Left lung (tissue), 10 donors: ENCODE data around the gene CPXM2. TPM values are rescaled to one million over a fixed set of nuclear protein-coding genes. Genes with fewer than 3 reads are reported as not detected.

Source experiments
- ATAC-seq: fragments of 200-7000 bp; cut with Tn5 transposase; one replicate; pipeline ENCODE4 v1.9.1; 2020; ENCODE audit warnings: moderate library complexity
- DNase-seq, 4 donors: peaks; one replicate each; pipeline ENCODE4 v3.0.0-alpha.2; 2013 to 2020
- H3K27ac ChIP-seq, 2 donors: fragments of 200-600 bp; sonication (generic) in 1 of 2; one replicate each; pipeline versions ENCODE4 v1.5.0 to v1.8.0; 2020 to 2021
- H3K27me3 ChIP-seq, 2 donors: fragments of 200-600 bp; sonication (generic) in 1 of 2; one replicate each; pipeline versions ENCODE4 v1.5.0 to v1.8.0; 2020 to 2021
- H3K36me3 ChIP-seq, 2 donors: fragments of 200-600 bp; sonication (generic) in 1 of 2; one replicate each; pipeline versions ENCODE4 v1.5.0 to v1.8.0; 2020 to 2021
- H3K4me1 ChIP-seq, 2 donors: fragments of 200-600 bp; one replicate each; pipeline ENCODE4 v1.8.0; 2021
- H3K4me3 ChIP-seq, 2 donors: fragments of 200-600 bp; sonication (generic) in 1 of 2; one replicate each; pipeline versions ENCODE4 v1.5.0 to v1.8.0; 2020 to 2021; ENCODE audit warnings: mild to moderate bottlenecking in 1 of 2
- H3K9me3 ChIP-seq, 2 donors: fragments of 200-600 bp; sonication (generic) in 1 of 2; one replicate each; pipeline versions ENCODE4 v1.5.0 to v1.8.0; 2020 to 2021
- intact Hi-C, 2 donors: fragments of 100-400 bp; cut with DNase I; formaldehyde crosslinking; loops; one replicate each; pipeline versions ENCODE4 v1.11.2 to v1.14.2; 2022
- polyA plus RNA-seq, 6 donors: library from polyadenylated mRNA; unstranded; fragments of 120-200 nt; gene quantifications; one replicate each; pipeline ENCODE4 v1.2.1, GENCODE V29; 2013; ENCODE audit not compliant: insufficient read length in 6 of 6
- total RNA-seq, 2 donors: library from RNA; stranded (reverse); fragmentation: NEBNext Ultra II Directional; extraction: Animal tissue kit (Norgen Biotek cat#: 25700); gene quantifications; one replicate each; pipeline ENCODE4 v1.2.1, GENCODE V29; 2021
- TF ChIP-seq, protein P1 (sequence below), 2 donors: fragments of 200-600 bp; sonication (generic) in 1 of 2; IDR thresholded peaks; one replicate each; pipeline versions ENCODE4 v1.5.0 to v1.8.0; 2021; ENCODE audit warnings: antibody characterized with exemption in 2 of 2
- donor health status: DM: no; HTN: yes; CAD: no.
- donor health status: DM: no; HTN: no; CAD: no.

Gene CPXM2
- total and polyA plus RNA-seq, 8 donors: 1.5 to 6.5 (median 2.6) TPM

DNA sequence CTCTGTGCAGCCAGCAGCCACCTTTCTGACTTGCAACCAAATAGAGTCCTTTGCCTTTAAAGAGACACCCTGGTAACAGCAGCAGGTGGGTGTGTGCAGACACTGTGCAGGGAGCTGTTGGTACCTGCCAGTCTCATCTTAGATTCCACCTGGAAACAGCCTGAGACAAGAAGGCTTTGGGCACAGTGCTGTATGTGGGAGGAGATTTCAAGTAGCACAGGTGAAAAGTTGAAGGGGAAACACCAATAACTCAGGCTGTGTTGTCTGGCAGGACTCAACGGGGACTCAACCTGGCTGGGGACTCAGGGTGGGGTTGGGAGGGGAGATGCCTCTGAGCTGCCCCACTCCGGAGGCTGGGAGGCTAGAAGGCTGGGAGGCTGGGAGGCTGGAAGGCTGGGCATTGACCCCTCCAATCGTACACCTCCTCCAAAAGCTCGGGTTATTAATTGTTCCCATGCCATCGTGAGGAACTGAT is 6.7 kb downstream of the CPXM2 start:
- no peaks in the 10 kb centered on the region for H3K9me3 ChIP-seq
- no peaks in the 10 kb centered on the region for H3K36me3 ChIP-seq
- no peak for ATAC-seq
- intact Hi-C loops: no loop called here
- peak in 1 of 4 donors; percentile 16 for DNase-seq
- peaks cover 0 to 6% of the 10 kb centered on the region in 2 donors for H3K27me3 ChIP-seq
- H3K27ac ChIP-seq: no peak overlapping the region
- H3K4me3 ChIP-seq: no peak overlapping the region
- TF ChIP-seq, protein P1, sequence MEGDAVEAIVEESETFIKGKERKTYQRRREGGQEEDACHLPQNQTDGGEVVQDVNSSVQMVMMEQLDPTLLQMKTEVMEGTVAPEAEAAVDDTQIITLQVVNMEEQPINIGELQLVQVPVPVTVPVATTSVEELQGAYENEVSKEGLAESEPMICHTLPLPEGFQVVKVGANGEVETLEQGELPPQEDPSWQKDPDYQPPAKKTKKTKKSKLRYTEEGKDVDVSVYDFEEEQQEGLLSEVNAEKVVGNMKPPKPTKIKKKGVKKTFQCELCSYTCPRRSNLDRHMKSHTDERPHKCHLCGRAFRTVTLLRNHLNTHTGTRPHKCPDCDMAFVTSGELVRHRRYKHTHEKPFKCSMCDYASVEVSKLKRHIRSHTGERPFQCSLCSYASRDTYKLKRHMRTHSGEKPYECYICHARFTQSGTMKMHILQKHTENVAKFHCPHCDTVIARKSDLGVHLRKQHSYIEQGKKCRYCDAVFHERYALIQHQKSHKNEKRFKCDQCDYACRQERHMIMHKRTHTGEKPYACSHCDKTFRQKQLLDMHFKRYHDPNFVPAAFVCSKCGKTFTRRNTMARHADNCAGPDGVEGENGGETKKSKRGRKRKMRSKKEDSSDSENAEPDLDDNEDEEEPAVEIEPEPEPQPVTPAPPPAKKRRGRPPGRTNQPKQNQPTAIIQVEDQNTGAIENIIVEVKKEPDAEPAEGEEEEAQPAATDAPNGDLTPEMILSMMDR (IDR thresholded peaks at IDR 0.05): no peak
- H3K4me1 ChIP-seq: no peaks in the 10 kb centered on the region

DNA sequence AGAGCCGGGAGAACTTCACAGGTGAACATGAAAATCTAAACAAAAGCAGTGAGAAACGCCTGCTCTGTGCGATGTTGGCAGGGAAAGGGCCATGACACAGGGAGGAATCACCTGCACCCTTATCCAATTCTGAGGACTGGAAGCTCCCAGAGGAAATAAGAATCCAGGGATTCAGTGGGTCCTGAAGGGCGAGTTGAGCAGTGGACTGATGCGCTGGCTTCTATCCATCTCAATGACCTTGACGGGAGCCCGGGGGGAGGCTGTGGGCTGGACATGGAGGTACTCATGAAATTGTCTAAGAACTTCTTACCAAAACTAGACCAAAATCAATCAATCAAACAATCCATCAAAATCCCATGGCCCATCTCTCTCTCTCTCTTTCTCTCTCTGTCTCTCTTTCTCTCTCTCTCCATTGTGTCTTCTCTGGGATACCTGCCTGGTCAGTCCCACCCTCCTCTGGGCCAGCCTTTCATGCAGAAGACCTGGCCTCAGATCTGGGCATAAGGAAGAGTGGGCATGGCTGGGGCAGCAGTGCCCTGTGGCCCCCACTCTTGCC is 7.2 kb downstream of the CPXM2 start:
- TF ChIP-seq, protein P1 (IDR thresholded peaks at IDR 0.05): no peak
- Histone ChIP-seq H3K27ac (no peak overlapping the region), H3K4me3 (no peak overlapping the region), H3K36me3 (no peaks in the 10 kb centered on the region), H3K9me3 (no peaks in the 10 kb centered on the region), H3K4me1 (no peaks in the 10 kb centered on the region), H3K27me3 (peaks cover 0 to 1% of the 10 kb centered on the region in 2 donors)
- intact Hi-C loops: no loop called here
- ATAC-seq (no peak), DNase-seq (no peak)

DNA sequence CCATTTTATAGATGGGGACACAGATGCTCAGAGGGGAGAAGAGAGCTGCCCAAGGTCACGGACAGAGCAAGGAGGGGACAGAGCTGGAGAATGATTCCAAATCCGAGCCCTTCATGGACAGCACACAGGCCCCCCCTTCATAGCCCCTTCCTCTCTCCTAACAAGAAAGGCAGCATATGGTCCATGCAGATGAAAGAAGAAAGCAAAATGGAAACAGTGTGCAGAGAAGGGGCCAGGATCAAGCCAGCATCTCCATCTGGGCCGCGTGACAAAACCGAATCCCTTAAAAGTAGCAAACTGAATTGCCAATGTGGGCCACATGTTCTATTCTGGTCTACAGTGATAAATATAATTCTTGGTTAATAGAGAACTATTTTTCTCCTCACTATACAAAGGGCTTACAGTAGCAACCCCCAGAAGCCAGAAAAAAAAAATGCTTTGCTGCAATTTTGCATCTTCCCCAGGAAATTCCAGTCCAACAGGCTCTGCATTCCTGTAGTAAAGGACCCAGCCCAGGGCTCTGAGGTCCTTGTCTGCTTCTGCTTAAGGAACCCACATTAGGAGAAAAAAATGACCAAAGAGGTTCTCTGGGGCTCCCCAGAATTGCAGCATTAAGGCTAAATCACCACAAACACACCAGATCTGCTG is 7.8 kb downstream of the CPXM2 start:
- Histone ChIP-seq H3K4me1 (no peaks in the 10 kb centered on the region), H3K36me3 (no peaks in the 10 kb centered on the region), H3K9me3 (no peaks in the 10 kb centered on the region), H3K27ac (no peak overlapping the region), H3K27me3 (no peaks in the 10 kb centered on the region), H3K4me3 (no peak overlapping the region)
- TF ChIP-seq, protein P1 (IDR thresholded peaks at IDR 0.05): no peak
- ATAC-seq (no peak), DNase-seq (no peak)
- intact Hi-C loops: no loop called here

DNA sequence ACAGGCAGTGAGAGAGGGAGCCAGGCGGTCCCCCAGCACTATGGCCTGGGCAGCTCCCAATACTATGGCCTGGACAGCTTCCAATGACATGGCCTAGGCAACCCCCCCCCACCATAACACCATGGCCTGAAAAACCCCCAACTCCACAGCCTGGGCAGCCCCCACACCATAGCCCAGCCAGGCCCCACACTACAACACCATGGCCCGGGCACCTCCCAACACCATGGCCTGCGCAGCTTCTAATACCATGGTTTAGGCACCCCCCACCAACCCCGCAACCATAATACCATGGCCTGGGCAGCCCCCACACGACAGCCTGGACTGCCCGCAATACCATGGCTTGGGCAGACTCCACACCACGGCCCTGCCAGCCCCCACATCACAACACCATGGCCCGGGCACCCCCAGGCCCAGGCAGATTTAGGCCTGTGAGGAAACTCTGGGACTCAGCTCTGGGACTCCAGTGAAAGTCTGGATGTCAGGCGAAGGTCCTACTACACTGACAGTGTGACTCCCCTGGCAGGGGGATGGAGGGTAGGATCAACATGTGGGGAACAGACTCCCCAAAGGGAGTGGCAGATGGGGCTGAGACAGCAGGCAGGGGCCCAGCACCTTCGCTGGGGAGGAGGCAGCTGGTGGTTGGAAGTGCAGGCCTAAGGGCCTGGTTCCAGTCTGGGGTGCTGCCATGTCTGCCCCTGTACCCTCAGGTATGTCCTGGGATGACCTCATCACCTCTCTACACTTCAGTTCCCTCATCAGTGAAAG is 8.7 kb downstream of the CPXM2 start:
- no peak for DNase-seq
- Histone ChIP-seq H3K36me3 (no peaks in the 10 kb centered on the region), H3K9me3 (no peaks in the 10 kb centered on the region), H3K4me1 (no peaks in the 10 kb centered on the region), H3K4me3 (no peak overlapping the region), H3K27me3 (no peaks in the 10 kb centered on the region), H3K27ac (no peak overlapping the region)
- no peak for ATAC-seq
- intact Hi-C loops: no loop called here
- TF ChIP-seq, protein P1 (IDR thresholded peaks at IDR 0.05): no peak

DNA sequence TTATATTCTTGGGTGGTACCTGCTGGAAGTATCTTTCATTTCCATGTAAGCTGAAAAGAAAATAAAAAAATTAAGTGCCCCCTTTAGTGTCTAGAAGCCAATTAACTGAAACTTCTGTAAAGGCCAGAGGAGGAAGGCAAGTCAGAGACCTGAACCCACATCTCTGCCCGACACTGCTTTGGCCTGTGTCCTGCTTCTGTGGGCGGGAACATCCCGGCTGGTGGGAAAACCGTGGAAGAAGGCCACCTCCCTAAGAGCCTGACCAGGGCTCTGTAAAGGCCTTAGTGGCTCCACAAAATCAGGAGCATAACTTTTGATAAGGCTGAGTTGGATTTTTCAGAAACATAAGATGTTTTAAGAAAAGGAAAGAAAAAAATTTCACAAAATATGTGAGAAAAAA is 9.4 kb downstream of the CPXM2 start:
- Histone ChIP-seq H3K36me3 (no peaks in the 10 kb centered on the region), H3K27me3 (no peaks in the 10 kb centered on the region), H3K27ac (no peak overlapping the region), H3K4me1 (no peaks in the 10 kb centered on the region), H3K4me3 (no peak overlapping the region), H3K9me3 (peaks cover 0 to 3% of the 10 kb centered on the region in 2 donors)
- TF ChIP-seq, protein P1 (IDR thresholded peaks at IDR 0.05): no peak
- no peak for ATAC-seq
- DNase-seq: no peak
- intact Hi-C loops: no loop called here
